Endodermal cell (in vitro differentiated cells): ENCODE data around the gene SLC45A3. TPM values are rescaled to one million over a fixed set of nuclear protein-coding genes. Genes with fewer than 3 reads are reported as not detected.
A peak's percentile ranks its signal among the peaks of the same experiment; 100 is the strongest.
"Not testable (repeated sequence)": the region's sequence is repeated elsewhere in the genome, so short reads cannot be mapped to it uniquely, and the experiment has no call there.

Experiments used
- DNase-seq: peaks from one replicate; pipeline ENCODE4 v3.0.0-alpha.2; 2017
- H3K27ac ChIP-seq: 2 replicates; pipeline ENCODE4 v1.5.1; 2013; ENCODE audit warnings: mild to moderate bottlenecking, low read depth, low read length, moderate library complexity
- H3K27me3 ChIP-seq: 2 replicates; pipeline ENCODE4 v1.6.1; 2013; ENCODE audit warnings: mild to moderate bottlenecking, low read length, moderate library complexity; ENCODE audit not compliant: insufficient read depth, control insufficient read depth, poor library complexity, severe bottlenecking
- H3K36me3 ChIP-seq: 2 replicates; pipeline ENCODE4 v1.7.0; 2013; ENCODE audit warnings: mild to moderate bottlenecking, low read length, moderate library complexity; ENCODE audit not compliant: control insufficient read depth, insufficient read depth
- H3K4me1 ChIP-seq: one replicate; pipeline ENCODE4 v1.7.0; 2013; ENCODE audit warnings: low read length; ENCODE audit not compliant: control insufficient read depth, insufficient read depth
- H3K4me3 ChIP-seq: 2 replicates; pipeline ENCODE4 v1.5.1; 2013; ENCODE audit warnings: mild to moderate bottlenecking, low read length, moderate library complexity
- H3K9ac ChIP-seq: 2 replicates; pipeline ENCODE4 v1.6.1; 2013; ENCODE audit warnings: mild to moderate bottlenecking, low read length, moderate library complexity; ENCODE audit not compliant: poor library complexity, severe bottlenecking; ENCODE audit errors: extremely low read depth
- H3K9me3 ChIP-seq: 2 replicates; pipeline ENCODE4 v1.6.1; 2013; ENCODE audit warnings: mild to moderate bottlenecking, low read length, moderate library complexity; ENCODE audit not compliant: control insufficient read depth
- H3K27ac Mint-ChIP-seq: 2 replicates; pipeline ENCODE4 v1.8.0; 2020; ENCODE audit warnings: mixed read lengths
- H3K27me3 Mint-ChIP-seq: 2 replicates; pipeline ENCODE4 v1.8.0; 2021; ENCODE audit warnings: mild to moderate bottlenecking, mixed read lengths; ENCODE audit not compliant: insufficient read depth
- H3K36me3 Mint-ChIP-seq: 2 replicates; pipeline ENCODE4 v1.8.0; 2020; ENCODE audit warnings: low read depth, mixed read lengths
- H3K4me1 Mint-ChIP-seq: 2 replicates; pipeline ENCODE4 v1.8.0; 2020; ENCODE audit warnings: mixed read lengths
- H3K4me3 Mint-ChIP-seq: 2 replicates; pipeline ENCODE4 v1.8.0; 2020; ENCODE audit warnings: mild to moderate bottlenecking, moderate library complexity, mixed read lengths
- H3K9me3 Mint-ChIP-seq: 2 replicates; pipeline ENCODE4 v1.8.0; 2020; ENCODE audit warnings: mild to moderate bottlenecking, mixed read lengths
- WGBS, 2 experiments: methylation state at CpG; one replicate each; pipeline versions ENCODE4 v1.1.5 to v1.1.7; 2013; ENCODE audit warnings: missing lambda C conversion rate in 2 of 2, mixed read lengths in 1 of 2; ENCODE audit not compliant: insufficient coverage in 1 of 2, insufficient read length in 1 of 2; 5-methylcytosine and 5-hydroxymethylcytosine counted together
- total RNA-seq, 2 donors: library from RNA; stranded (reverse); fragmentation: NEBNext Ultra II Directional in 1 of 2; extraction: Animal tissue kit (Norgen Biotek cat#: 25700) in 1 of 2; gene quantifications; 2 replicates in 1 of 2; 3 replicates in 1 of 2; pipeline ENCODE4 v1.2.1, GENCODE V29; 2021
- TF ChIP-seq, protein P1 (sequence below): fragments of 200-600 bp; sonication (generic); conservative IDR thresholded peaks from 2 replicates; pipeline ENCODE4 v1.5.0; 2021; ENCODE audit warnings: antibody characterized with exemption, mild to moderate bottlenecking

SLC45A3 gene
- total RNA-seq, 2 donors from 2014 or later, result 7.9 to 10.2 TPM

DNA sequence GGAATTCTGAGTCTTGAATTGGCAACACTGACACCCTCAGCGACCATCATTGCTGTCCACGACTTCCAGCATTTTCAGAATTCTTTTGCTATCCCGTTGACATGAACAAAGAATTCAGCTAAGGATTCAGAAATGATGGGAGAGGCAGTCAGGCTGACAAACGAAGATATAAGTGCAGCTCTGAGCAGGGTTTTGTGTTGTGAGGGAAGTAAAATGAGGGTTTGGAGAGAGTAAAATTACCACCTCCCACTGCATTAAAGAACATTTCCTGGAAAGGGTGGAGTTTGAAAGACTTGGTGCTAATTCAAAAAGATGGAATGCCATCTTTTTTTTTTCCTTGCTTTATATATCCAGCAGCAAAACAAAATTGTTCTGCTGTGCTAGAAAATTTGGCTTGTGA, 43.6 kb downstream of the SLC45A3 start:
- 69 to 82% methylated on average over 2 to 4 of the region's 4 CpGs for WGBS, 2 experiments
- Histone ChIP-seq H3K36me3 (no peaks in the 10 kb centered on the region), H3K27me3 (no peaks in the 10 kb centered on the region), H3K4me3 (no peak overlapping the region), H3K9me3 (no peaks in the 10 kb centered on the region), H3K4me1 (no peaks in the 10 kb centered on the region), H3K27ac (no peak overlapping the region), H3K9ac (no peak overlapping the region)
- no peaks in the 10 kb centered on the region for H3K27me3 Mint-ChIP-seq
- H3K36me3 Mint-ChIP-seq, result no peaks in the 10 kb centered on the region
- no peak overlapping the region for H3K27ac Mint-ChIP-seq
- TF ChIP-seq, protein P1, sequence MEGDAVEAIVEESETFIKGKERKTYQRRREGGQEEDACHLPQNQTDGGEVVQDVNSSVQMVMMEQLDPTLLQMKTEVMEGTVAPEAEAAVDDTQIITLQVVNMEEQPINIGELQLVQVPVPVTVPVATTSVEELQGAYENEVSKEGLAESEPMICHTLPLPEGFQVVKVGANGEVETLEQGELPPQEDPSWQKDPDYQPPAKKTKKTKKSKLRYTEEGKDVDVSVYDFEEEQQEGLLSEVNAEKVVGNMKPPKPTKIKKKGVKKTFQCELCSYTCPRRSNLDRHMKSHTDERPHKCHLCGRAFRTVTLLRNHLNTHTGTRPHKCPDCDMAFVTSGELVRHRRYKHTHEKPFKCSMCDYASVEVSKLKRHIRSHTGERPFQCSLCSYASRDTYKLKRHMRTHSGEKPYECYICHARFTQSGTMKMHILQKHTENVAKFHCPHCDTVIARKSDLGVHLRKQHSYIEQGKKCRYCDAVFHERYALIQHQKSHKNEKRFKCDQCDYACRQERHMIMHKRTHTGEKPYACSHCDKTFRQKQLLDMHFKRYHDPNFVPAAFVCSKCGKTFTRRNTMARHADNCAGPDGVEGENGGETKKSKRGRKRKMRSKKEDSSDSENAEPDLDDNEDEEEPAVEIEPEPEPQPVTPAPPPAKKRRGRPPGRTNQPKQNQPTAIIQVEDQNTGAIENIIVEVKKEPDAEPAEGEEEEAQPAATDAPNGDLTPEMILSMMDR, result no peak
- DNase-seq, result no peak
- peaks cover 3% of the 10 kb centered on the region for H3K4me1 Mint-ChIP-seq
- H3K4me3 Mint-ChIP-seq, result no peak overlapping the region
- H3K9me3 Mint-ChIP-seq, result no peaks in the 10 kb centered on the region

DNA sequence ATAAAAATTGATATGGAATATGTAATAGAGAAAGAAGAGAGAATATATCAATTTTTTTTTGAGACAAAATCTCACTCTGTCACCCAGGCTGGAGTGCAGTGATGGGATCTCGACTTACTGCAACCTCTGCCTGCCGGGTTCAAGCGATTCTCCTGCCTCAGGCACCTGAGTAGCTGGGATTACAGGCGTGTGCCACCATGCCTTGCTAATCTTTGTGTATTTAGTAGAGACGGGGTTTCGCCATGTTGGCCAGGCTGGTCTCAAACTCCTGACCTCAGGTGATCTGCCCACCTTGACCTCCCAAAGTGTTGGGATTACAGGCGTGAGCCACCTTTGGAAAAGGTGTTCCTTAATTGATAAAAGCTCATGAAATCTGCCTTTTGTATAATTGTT, 44.2 kb downstream of the SLC45A3 start:
- not testable (repeated sequence) for DNase-seq, H3K9me3 ChIP-seq, H3K4me1 Mint-ChIP-seq, H3K36me3 Mint-ChIP-seq, H3K4me1 ChIP-seq, H3K27me3 ChIP-seq, H3K27ac Mint-ChIP-seq, H3K9ac ChIP-seq, H3K27me3 Mint-ChIP-seq, H3K4me3 ChIP-seq, H3K27ac ChIP-seq, H3K9me3 Mint-ChIP-seq, H3K36me3 ChIP-seq, H3K4me3 Mint-ChIP-seq
- WGBS, 2 experiments, result 90 to 92% methylated on average over 6 to 7 of the region's 7 CpGs

DNA sequence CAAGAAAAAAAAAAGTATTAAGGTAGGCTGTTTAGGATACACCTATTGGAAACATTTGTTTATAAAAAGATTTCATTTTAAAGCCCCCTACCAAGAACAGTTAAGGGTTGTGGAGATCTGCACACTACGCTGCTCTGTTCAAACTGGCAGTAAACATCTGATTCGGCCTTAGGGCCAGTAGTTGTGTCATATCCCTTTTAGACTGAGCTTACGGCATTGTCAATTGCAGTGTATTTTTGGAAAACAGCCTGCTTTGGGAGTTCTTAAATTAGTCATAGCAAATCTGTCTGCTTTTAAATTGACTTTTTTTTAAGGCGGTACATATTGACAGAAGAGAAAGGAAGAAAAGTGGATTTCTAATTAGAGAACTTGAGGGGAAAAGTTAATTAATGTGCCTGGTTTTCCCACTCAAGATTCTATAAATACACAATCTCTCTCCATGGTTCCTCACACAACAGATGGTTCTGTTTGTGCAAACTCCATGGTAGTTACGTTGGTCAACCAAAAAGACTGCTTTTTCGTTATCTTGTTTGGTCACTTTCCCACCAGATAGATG, 46.8 kb downstream of the SLC45A3 start:
- Histone ChIP-seq H3K27ac (no peak overlapping the region), H3K4me3 (no peak overlapping the region), H3K9ac (no peak overlapping the region), H3K4me1 (no peaks in the 10 kb centered on the region), H3K9me3 (no peaks in the 10 kb centered on the region), H3K27me3 (no peaks in the 10 kb centered on the region), H3K36me3 (no peaks in the 10 kb centered on the region)
- peaks cover 14% of the 10 kb centered on the region for H3K4me1 Mint-ChIP-seq
- TF ChIP-seq, protein P1, result no peak
- no peak overlapping the region for H3K4me3 Mint-ChIP-seq
- H3K9me3 Mint-ChIP-seq, result no peaks in the 10 kb centered on the region
- no peak for DNase-seq
- H3K27me3 Mint-ChIP-seq, result no peaks in the 10 kb centered on the region
- no peaks in the 10 kb centered on the region for H3K36me3 Mint-ChIP-seq
- no peak overlapping the region for H3K27ac Mint-ChIP-seq
- 96% methylated on average over 5 to 6 of the region's 6 CpGs for WGBS, 2 experiments

DNA sequence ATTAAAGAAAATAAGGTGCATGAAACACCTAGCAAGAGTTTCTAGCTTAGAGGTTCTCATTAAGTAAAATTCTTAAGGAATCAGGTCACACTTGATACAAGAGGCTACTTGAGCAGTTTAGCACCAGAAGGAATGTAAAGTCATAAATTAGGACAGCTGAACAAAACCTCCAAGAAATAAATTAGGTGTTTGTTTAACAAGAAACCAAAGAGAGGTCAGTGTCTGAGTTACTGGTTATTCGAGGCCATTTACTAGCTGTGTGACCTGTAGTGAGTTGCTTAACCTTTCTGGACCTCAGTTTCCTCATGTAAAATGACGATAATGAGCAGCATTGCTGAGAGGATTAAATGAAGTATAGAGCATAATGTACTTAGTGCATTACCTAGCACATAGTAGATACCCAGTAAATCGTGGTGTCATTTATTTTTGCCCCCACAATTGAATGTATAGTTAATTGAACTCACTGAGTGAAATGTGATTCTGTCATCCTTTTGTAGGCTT, 47.6 kb downstream of the SLC45A3 start:
- Histone ChIP-seq H3K4me3 (peak overlapping the region; percentile 85), H3K4me1 (no peaks in the 10 kb centered on the region), H3K27ac (peak overlapping the region; percentile 90), H3K9me3 (no peaks in the 10 kb centered on the region), H3K9ac (peak overlapping the region; percentile 76), H3K27me3 (no peaks in the 10 kb centered on the region), H3K36me3 (peaks cover 4% of the 10 kb centered on the region)
- WGBS, 2 experiments, result 87 to 91% methylated on average over 2 to 3 of the region's 3 CpGs
- DNase-seq, result no peak
- Mint-ChIP-seq H3K27me3 (no peaks in the 10 kb centered on the region), H3K9me3 (no peaks in the 10 kb centered on the region), H3K4me1 (peaks cover 18% of the 10 kb centered on the region), H3K36me3 (peaks cover under 1% of the 10 kb centered on the region), H3K27ac (peak overlapping the region; percentile 93), H3K4me3 (peak overlapping the region; percentile 85)
- TF ChIP-seq, protein P1, result no peak
